Mesenchymal stem cell (in vitro differentiated cells and primary cell): ENCODE measurements around the gene ADARB2.

Experiments used
- DNase-seq: peaks from one replicate; pipeline ENCODE4 v3.0.0-alpha.2; 2013
- H2AFZ ChIP-seq: one replicate; pipeline ENCODE4 v1.6.1; 2013; ENCODE audit warnings: low read depth, mild to moderate bottlenecking, control low read depth, inconsistent platforms, low read length, moderate library complexity
- H2AK5ac ChIP-seq: 2 replicates; pipeline ENCODE4 v1.6.1; 2013; ENCODE audit warnings: low read length, moderate library complexity, mild to moderate bottlenecking, inconsistent platforms; ENCODE audit not compliant: severe bottlenecking
- H2BK120ac ChIP-seq: one replicate; pipeline ENCODE4 v1.6.1; 2013; ENCODE audit warnings: low read depth, mild to moderate bottlenecking, inconsistent platforms, low read length, moderate library complexity
- H2BK12ac ChIP-seq, 2 experiments: one replicate each; pipeline ENCODE4 v1.6.1; 2013; ENCODE audit warnings: inconsistent platforms in 2 of 2, low read length in 2 of 2, mild to moderate bottlenecking in 2 of 2, moderate library complexity in 2 of 2, control low read depth in 1 of 2
- H2BK15ac ChIP-seq: one replicate; pipeline ENCODE4 v1.6.1; 2013; ENCODE audit warnings: mild to moderate bottlenecking, low read depth, inconsistent platforms; ENCODE audit not compliant: poor library complexity, severe bottlenecking
- H2BK5ac ChIP-seq: 2 replicates; pipeline ENCODE4 v1.6.1; 2013; ENCODE audit warnings: low read depth, mild to moderate bottlenecking, low read length, control low read depth, inconsistent platforms; ENCODE audit not compliant: poor library complexity, severe bottlenecking
- H3K14ac ChIP-seq, 2 experiments: one replicate each; pipeline ENCODE4 v1.6.1; 2013; ENCODE audit warnings: inconsistent platforms in 2 of 2, low read length in 2 of 2, control low read depth in 1 of 2, mild to moderate bottlenecking in 1 of 2, moderate library complexity in 1 of 2
- H3K18ac ChIP-seq, 2 experiments: one replicate each; pipeline ENCODE4 v1.6.1; 2013; ENCODE audit warnings: inconsistent platforms in 2 of 2, low read length in 2 of 2, control low read depth in 1 of 2, low read depth in 1 of 2, mild to moderate bottlenecking in 1 of 2
- H3K23ac ChIP-seq, 2 experiments: one replicate each; pipeline ENCODE4 v1.6.1; 2013; ENCODE audit warnings: inconsistent platforms in 2 of 2, low read length in 2 of 2, mild to moderate bottlenecking in 2 of 2, moderate library complexity in 2 of 2, control low read depth in 1 of 2
- H3K27ac ChIP-seq: 2 replicates; pipeline ENCODE4 v1.5.1; 2013; ENCODE audit warnings: mild to moderate bottlenecking, moderate library complexity, low read length, control low read depth, inconsistent platforms; ENCODE audit not compliant: poor library complexity, severe bottlenecking
- H3K27me3 ChIP-seq, 2 experiments: 2 replicates each; pipeline versions ENCODE4 v1.6.1 to v1.7.0; 2013; ENCODE audit warnings: low read length in 2 of 2, mild to moderate bottlenecking in 2 of 2, moderate library complexity in 2 of 2, control low read depth in 1 of 2, inconsistent platforms in 1 of 2; ENCODE audit not compliant: control insufficient read depth in 1 of 2, insufficient read depth in 1 of 2
- H3K36me3 ChIP-seq, 2 experiments: 2 replicates each; pipeline versions ENCODE4 v1.6.1 to v1.7.0; 2013; ENCODE audit warnings: low read length in 2 of 2, control low read depth in 1 of 2, inconsistent platforms in 1 of 2, low read depth in 1 of 2, mild to moderate bottlenecking in 1 of 2; ENCODE audit not compliant: insufficient read depth in 2 of 2, control insufficient read depth in 1 of 2
- H3K4ac ChIP-seq, 2 experiments: one replicate each; pipeline ENCODE4 v1.6.1; 2013; ENCODE audit warnings: inconsistent platforms in 2 of 2, low read length in 2 of 2, mild to moderate bottlenecking in 2 of 2, moderate library complexity in 2 of 2, control low read depth in 1 of 2, low read depth in 1 of 2
- H3K4me1 ChIP-seq: 2 replicates; pipeline ENCODE4 v1.6.1; 2013; ENCODE audit warnings: low read depth, low read length, control low read depth; ENCODE audit not compliant: control insufficient read depth, insufficient read depth
- H3K4me2 ChIP-seq: 2 replicates; pipeline ENCODE4 v1.6.1; 2013; ENCODE audit warnings: low read length, mild to moderate bottlenecking, inconsistent platforms; ENCODE audit not compliant: poor library complexity, severe bottlenecking
- H3K4me3 ChIP-seq, 2 experiments: 2 replicates each; pipeline versions ENCODE4 v1.5.1 to v1.7.0; 2013; ENCODE audit warnings: low read length in 2 of 2, mild to moderate bottlenecking in 2 of 2, control low read depth in 1 of 2, low read depth in 1 of 2; ENCODE audit not compliant: insufficient read depth in 1 of 2
- H3K79me1 ChIP-seq: replicated peaks from 2 replicates; pipeline ENCODE4 v1.6.1; 2013; ENCODE audit warnings: mild to moderate bottlenecking, control low read depth, low read length, inconsistent platforms; ENCODE audit not compliant: poor library complexity, severe bottlenecking
- H3K9ac ChIP-seq: 2 replicates; pipeline ENCODE4 v1.7.0; 2013; ENCODE audit warnings: mild to moderate bottlenecking, low read length, moderate library complexity
- H3K9me3 ChIP-seq: 2 replicates; pipeline ENCODE4 v1.7.0; 2013; ENCODE audit warnings: mild to moderate bottlenecking, low read length; ENCODE audit not compliant: control insufficient read depth
- H4K8ac ChIP-seq: one replicate; pipeline ENCODE4 v1.6.1; 2013; ENCODE audit warnings: inconsistent platforms, mild to moderate bottlenecking, low read length, moderate library complexity
- H4K91ac ChIP-seq: one replicate; pipeline ENCODE4 v1.6.1; 2013; ENCODE audit warnings: mild to moderate bottlenecking, low read length, inconsistent platforms
- WGBS: methylation state at CpG from one replicate; pipeline ENCODE4 v1.1.7; 2013; ENCODE audit warnings: mixed read lengths; 5-methylcytosine and 5-hydroxymethylcytosine counted together

Gene ADARB2

GRCh38 chr10:1390200-1390599 is 347.1 kb downstream of the ADARB2 start:
- Histone ChIP-seq H3K18ac (no peak overlapping the region), H3K4ac (no peak overlapping the region), H3K9me3 (peaks cover 5% of the 10 kb centered on the region), H2BK5ac (no peak overlapping the region), H3K4me2 (no peak overlapping the region), H3K27me3 (no peaks in the 10 kb centered on the region), H3K36me3 (no peaks in the 10 kb centered on the region), H4K8ac (no peak overlapping the region), H2BK120ac (no peak overlapping the region), H3K14ac (no peak overlapping the region), H4K91ac (no peak overlapping the region), H3K79me1 (no peaks in the 10 kb centered on the region), H2AFZ (no peak overlapping the region), H3K9ac (no peak overlapping the region), H3K27ac (no peak overlapping the region), H3K4me1 (no peaks in the 10 kb centered on the region), H3K23ac (no peak overlapping the region), H2BK12ac (no peak overlapping the region), H2BK15ac (no peak overlapping the region), H3K4me3 (no peak overlapping the region), H2AK5ac (no peak overlapping the region)
- no peak for DNase-seq
- 82% methylated on average over 2 of the region's 3 CpGs for WGBS

- no peak overlapping the region for H2BK15ac ChIP-seq
- H4K8ac ChIP-seq = no peak overlapping the region
- no peak overlapping the region for H3K4me3 ChIP-seq
- H2BK12ac ChIP-seq = no peak overlapping the region
- H3K23ac ChIP-seq = no peak overlapping the region
- H3K79me1 ChIP-seq = no peaks in the 10 kb centered on the region
- no peak overlapping the region for H3K14ac ChIP-seq
- H3K9ac ChIP-seq = no peak overlapping the region
- no peak overlapping the region for H2BK5ac ChIP-seq
- no peak overlapping the region for H3K27ac ChIP-seq
- DNase-seq = no peak
- no peak overlapping the region for H3K4me2 ChIP-seq
- H3K18ac ChIP-seq = no peak overlapping the region
- no peak overlapping the region for H3K4ac ChIP-seq
- H3K36me3 ChIP-seq = no peaks in the 10 kb centered on the region
- no peak overlapping the region for H2BK120ac ChIP-seq
- no peak overlapping the region for H2AK5ac ChIP-seq
- 91% methylated on average over 5 of the region's 5 CpGs for WGBS
- H3K27me3 ChIP-seq = peaks cover 9 to 27% of the 10 kb centered on the region in 2 experiments
- peaks cover 5% of the 10 kb centered on the region for H3K9me3 ChIP-seq
- H2AFZ ChIP-seq = no peak overlapping the region
- H3K4me1 ChIP-seq = no peaks in the 10 kb centered on the region
- no peak overlapping the region for H4K91ac ChIP-seq
These were observed 353.3 kb downstream of the ADARB2 start for GRCh38 chr10:1384026-1384425.

- no peak overlapping the region for H2BK120ac ChIP-seq
- no peak overlapping the region for H3K18ac ChIP-seq
- DNase-seq = no peak
- H3K4me3 ChIP-seq = no peak overlapping the region
- peaks cover 5% of the 10 kb centered on the region for H3K9me3 ChIP-seq
- H3K14ac ChIP-seq = no peak overlapping the region
- H2AFZ ChIP-seq = no peak overlapping the region
- no peaks in the 10 kb centered on the region for H3K36me3 ChIP-seq
- no peak overlapping the region for H2BK12ac ChIP-seq
- H2AK5ac ChIP-seq = no peak overlapping the region
- H3K27me3 ChIP-seq = peaks cover 9 to 38% of the 10 kb centered on the region in 2 experiments
- no peak overlapping the region for H3K23ac ChIP-seq
- no peak overlapping the region for H2BK5ac ChIP-seq
- H2BK15ac ChIP-seq = no peak overlapping the region
- H3K4me1 ChIP-seq = no peaks in the 10 kb centered on the region
- H4K91ac ChIP-seq = no peak overlapping the region
- H3K4ac ChIP-seq = no peak overlapping the region
- 81% methylated on average over 13 of the region's 13 CpGs for WGBS
- no peak overlapping the region for H4K8ac ChIP-seq
- no peak overlapping the region for H3K4me2 ChIP-seq
- H3K27ac ChIP-seq = no peak overlapping the region
- H3K79me1 ChIP-seq = no peaks in the 10 kb centered on the region
- no peak overlapping the region for H3K9ac ChIP-seq
These were observed 354.6 kb downstream of the ADARB2 start for GRCh38 chr10:1382711-1383110.

GRCh38 chr10:1381339-1381738 is 356.0 kb downstream of the ADARB2 start:
- Histone ChIP-seq H3K27me3 (peaks cover 9 to 47% of the 10 kb centered on the region in 2 experiments), H2BK120ac (no peak overlapping the region), H4K8ac (no peak overlapping the region), H2BK12ac (no peak overlapping the region), H2AK5ac (no peak overlapping the region), H2BK5ac (no peak overlapping the region), H3K4me2 (no peak overlapping the region), H3K14ac (no peak overlapping the region), H4K91ac (no peak overlapping the region), H3K18ac (no peak overlapping the region), H3K9me3 (peaks cover 5% of the 10 kb centered on the region), H3K4me1 (peaks cover 2% of the 10 kb centered on the region), H3K36me3 (peaks cover 0 to 2% of the 10 kb centered on the region in 2 experiments), H3K79me1 (no peaks in the 10 kb centered on the region), H3K4ac (no peak overlapping the region), H3K9ac (no peak overlapping the region), H2AFZ (no peak overlapping the region), H3K4me3 (no peak overlapping the region), H3K23ac (no peak overlapping the region), H2BK15ac (no peak overlapping the region), H3K27ac (no peak overlapping the region)
- DNase-seq = no peak
- WGBS = 65% methylated on average over 5 of the region's 5 CpGs
